Stimulated activated naive CD4-positive, alpha-beta T cell (primary cell): ENCODE data around the gene TBCD.

Source experiments
- DNase-seq, 6 experiments: peaks; one replicate each; lab custom pipeline; 2025; lab: John Stamatoyannopoulos, UW

Gene TBCD

DNA sequence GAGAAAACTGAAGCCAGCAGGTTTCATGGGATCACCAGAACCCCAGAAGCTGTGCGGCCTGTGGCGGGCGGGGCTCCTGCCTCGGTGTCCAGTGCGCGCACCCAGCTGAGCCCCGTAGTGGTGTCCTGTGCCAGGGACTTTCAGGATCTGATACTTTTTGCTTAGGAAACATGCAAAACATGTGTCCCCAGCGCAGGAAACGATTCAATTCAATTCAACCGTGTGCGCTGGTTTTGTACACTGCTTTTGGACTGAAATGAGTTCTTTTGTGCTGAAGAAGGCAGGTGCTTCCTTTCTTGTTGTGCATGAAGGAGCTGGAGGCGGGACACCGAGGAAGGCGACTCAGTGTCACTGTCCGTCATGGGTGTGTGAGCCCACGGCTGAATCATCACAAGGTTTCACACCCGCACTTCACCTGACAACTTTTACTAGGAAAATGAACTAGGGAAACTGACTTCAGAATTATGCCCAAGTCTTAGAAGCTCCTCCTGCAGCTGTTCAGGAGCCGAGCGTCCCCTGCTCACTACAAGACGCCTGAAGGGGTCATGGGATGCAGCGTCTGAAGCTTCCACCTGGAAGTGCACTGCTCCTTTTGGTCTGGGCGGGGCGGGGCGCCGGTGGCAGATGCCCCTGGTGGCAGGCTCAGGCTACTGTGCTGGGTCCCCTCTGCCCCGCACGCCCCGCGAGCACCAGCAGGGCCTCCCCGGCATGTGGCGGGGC, 119.4 kb downstream of the TBCD start:
- DNase-seq = no peak

DNA sequence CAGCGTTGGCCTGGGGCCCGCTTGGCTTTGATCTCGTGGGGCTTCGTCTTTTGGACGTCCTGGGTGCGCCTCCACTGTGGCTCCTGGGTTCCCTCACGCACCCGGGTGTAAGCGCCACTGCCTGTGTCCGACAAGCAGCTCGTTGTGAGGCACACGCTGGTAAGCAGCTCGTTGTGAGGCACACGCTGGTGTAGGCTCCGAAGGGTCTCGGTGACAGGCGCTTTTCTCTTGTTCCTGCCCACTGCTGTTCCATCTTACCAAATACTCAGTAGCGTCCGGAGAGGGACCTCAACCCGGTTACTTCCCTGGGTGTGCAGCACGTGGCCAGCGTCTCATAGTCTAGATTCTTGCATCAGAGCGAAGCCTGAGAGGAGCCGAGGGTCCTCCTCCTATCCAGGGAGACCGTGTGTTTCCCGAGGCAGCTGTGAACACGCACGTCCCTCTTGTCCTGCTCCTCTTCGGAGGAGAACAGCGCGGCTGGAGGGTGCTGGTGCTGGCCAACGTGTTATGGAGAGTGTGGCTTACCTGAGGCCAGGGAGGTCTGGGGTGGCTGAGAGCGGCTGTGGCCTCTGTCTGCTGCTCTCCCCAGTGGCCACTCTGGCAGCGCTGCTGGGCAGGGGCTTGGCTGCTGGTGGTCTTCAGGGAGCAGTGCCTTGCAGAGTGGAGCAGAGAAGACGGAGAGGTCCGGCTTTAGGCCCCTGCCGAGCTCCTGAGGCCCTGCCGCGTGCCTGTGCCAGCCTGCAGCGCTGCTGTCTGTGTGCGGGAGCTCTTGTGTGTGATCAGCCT, 120.1 kb downstream of the TBCD start:
- no peak for DNase-seq

GRCh38 chr17:82872591-82873520, 121.0 kb downstream of the TBCD start:
- DNase-seq = no peak

- no peak for DNase-seq
Observed at GRCh38 chr17:82873521-82873920, 121.7 kb downstream of the TBCD start.

GRCh38 chr17:82874011-82874835, 122.4 kb downstream of the TBCD start:
- DNase-seq = no peak

DNA sequence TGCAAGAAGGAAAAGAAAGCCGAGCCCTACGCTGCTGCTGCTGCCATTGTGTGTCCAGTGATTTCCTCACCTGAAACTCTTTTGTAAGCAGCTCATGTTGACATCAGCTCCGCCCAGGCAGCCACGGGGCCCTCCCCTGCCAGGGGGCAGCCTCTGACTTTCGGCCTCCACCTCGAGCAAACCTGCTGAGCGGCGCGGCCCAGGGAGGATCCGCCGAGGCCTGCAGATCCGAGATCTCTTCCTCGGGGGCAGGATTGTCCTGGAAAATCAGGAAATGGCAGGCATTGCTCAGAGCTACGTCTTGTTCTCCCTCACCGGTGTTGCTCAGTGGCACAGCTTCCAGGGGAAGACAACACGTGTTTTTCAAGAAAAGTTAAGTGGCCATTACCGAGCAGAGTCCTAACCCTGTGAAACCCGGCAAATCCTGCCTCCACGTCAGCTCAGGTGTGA, 123.6 kb downstream of the TBCD start:
- DNase-seq = no peak

- no peak for DNase-seq
Observed at GRCh38 chr17:82876149-82876548, 124.3 kb downstream of the TBCD start.

GRCh38 chr17:82876602-82877379, 124.9 kb downstream of the TBCD start:
- no peak for DNase-seq

- DNase-seq = no peak
Observed at GRCh38 chr17:82878527-82878926, 126.7 kb downstream of the TBCD start.

- no peak for DNase-seq
Observed at GRCh38 chr17:82879241-82879640, 127.4 kb downstream of the TBCD start.

DNA sequence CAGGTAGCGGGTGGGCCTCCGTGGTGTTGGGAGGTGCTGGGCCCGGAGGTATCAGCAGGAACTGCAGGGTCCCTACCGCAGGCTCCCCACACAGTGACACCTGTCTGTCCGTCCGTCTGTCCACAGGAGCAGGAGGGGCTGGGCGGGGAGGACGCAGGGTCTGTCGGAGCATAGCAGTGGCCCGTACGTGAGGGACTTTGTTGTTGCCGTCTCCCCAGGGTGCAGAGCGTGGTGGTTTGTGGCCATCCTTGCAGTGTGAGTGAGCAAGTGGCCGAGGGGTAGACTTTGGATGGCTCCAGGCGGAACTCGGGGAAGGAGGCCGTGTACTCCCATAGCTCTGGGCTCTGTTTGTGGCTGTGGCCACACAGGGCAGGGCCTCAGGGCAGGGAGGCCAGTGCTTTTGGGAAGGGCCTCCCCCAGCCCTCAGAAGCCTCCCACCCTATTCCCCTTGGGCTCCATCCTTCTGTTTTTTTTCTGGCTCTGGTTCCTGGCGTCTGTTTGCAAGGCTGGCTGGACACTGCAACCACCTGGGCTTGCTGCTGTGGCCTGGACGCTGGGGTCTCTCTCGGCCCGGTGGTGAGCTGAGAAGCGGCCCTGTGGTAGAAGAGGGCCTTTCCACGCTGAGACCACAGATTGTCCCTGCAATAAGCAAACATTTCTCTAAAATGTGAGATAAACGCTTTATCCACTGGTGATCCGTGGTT, 128.9 kb downstream of the TBCD start:
- no peak for DNase-seq

DNA sequence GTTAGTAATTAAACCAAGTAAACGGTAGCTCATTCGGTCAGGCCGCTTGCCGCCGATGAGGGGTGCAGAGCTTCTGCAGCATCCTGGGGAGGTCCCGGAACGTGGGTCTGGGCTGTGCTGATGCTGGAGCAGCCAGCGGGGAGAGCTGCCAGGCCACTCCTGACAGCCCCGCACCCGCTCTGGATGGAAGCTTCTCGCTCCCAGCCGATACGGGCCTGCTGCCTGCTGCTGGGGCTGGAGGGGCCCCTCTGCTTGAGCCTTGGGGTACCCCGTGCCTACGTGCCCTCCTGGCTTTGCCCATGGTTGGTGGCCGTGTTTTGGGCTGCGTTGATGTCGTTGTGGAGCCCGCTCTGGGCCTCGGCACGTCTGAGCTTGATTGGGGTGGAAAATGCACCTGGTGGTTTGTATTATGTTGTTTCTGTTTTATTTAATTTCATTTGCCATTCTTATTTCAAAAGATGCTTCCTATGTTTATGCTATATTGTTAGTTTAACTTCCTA, 129.5 kb downstream of the TBCD start:
- DNase-seq = no peak

GRCh38 chr17:82881900-82882714, 130.2 kb downstream of the TBCD start:
- no peak for DNase-seq

DNA sequence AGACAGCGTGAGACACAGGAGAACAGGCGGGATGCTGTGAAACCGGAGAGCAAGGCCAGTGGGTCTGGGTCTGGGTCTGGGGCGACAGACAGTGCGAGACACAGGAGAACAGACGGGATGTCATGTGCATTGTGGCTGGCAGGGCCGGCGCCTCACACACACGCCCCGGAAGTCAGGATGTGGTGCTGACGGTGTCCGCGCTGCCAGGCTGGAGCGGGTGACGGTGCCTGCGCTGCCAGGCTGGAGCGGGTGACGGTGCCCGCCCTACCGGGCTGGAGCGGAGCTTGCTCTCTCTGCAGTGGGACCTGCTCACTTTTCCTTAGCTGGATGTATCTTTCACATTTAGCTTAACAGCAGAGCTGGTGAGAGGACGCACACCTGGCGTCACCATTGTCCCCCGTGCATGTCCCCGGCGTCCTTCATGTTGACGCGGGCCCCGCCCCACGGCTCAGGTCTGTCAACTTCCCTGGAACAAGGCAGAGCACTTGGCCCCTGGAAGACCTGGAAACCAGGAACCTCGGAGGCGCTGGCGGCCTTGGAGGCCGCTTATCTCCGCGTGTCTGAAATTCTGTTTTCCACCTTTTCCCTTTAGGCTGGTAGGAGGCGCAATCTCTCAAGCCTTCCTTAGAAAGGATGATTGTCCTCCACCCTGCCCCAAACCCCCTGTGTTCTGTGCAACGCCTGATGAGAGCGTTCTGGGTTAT, 131.0 kb downstream of the TBCD start:
- DNase-seq = peak; percentile 65 to 82 (median 75)

DNA sequence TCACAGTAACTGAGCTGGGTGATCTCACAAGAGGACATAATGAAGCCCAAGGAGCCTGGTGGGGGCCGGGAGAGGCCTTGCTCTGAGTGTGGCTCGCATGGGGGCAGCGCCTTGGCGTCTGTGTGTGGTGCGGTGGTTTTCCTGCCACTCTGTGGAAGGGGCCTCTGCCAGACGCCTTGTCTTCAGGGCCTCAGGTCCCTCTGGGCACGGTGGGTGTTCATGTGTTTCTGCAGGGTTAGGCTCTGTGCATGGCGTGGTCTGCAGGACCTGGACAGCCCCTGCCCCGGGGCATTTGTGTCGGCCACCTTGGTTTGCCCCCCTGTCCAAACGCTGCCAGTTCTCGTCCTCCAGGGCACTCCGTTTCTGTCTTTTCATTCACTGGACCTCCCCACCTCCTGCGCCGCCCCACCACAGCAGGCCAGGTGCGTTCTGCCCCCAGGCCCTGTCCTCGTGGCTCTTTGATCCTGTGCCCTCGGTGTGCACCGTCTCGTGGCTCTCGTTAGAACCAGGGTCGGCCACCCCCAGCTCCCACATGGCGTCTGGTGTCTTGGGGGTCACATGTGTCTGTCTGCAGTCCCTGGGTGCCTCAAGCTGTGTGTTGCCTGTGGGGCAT, 131.7 kb downstream of the TBCD start:
- DNase-seq = no peak

DNA sequence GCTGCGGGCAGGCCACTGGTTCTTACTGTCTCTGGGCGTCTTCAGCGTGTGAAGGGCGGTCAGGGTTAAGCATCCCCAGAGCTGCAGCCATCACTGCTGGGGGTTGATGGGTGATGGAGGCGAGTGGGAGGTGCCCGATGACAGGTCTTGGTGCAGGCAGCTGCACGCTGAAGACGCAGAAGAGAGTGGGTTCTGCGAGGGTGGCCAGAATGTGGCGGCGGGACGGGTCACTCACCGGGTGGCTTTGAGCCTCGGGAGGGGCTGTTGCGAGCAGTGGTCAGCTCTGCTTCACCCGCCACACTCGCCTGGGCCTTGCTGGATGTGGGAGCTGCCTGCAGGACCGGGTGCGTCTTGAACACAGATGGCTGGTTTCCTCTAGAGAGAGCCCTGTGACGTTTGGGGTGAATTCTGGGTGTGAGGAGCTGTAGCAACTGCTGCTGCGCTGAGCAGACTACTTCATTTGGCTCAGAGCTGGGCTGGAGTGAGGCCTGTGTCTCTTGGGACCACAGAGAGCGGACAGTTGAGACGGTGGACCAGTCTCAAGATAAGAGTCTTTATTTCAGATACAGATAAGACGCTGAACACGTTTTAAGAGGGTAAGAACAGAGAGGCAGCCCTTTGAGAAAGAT, 132.6 kb downstream of the TBCD start:
- DNase-seq = peak in 2 of 6 experiments; percentile 12 to 30

- peak in 2 of 6 experiments; percentile 8 to 43 for DNase-seq
Observed at GRCh38 chr17:82884970-82885353, 133.1 kb downstream of the TBCD start.
